Activated naive CD4-positive, alpha-beta T cell treated with anti-CD3 and anti-CD28 coated beads, Interleukin-2, amount 10 ng/mL, durations not matched to agents 7 days and 5 days (primary cell): ENCODE data around the gene CDK5.

Source experiments
- CTCF ChIA-PET: fragments of 350-600 bp; sonication (Branson Sonifier 250); formaldehyde crosslinking; loops from one replicate; lab custom pipeline; 2021; ENCODE audit warnings: antibody characterized with exemption; lab: Charles Lee
- DNase-seq: peaks from one replicate; pipeline ENCODE4 v3.0.0-alpha.2; 2020
- H3K27ac Mint-ChIP-seq: one replicate; pipeline ENCODE4 v1.8.0; 2021; ENCODE audit warnings: mild to moderate bottlenecking, moderate library complexity, mixed read lengths
- H3K27me3 Mint-ChIP-seq: one replicate; pipeline ENCODE4 v1.8.0; 2021; ENCODE audit warnings: mild to moderate bottlenecking, mixed read lengths
- H3K36me3 Mint-ChIP-seq: one replicate; pipeline ENCODE4 v1.8.0; 2021; ENCODE audit warnings: mixed read lengths
- H3K4me1 Mint-ChIP-seq: one replicate; pipeline ENCODE4 v1.8.0; 2021; ENCODE audit warnings: mixed read lengths
- H3K4me3 Mint-ChIP-seq: one replicate; pipeline ENCODE4 v1.8.0; 2021; ENCODE audit warnings: mild to moderate bottlenecking, moderate library complexity, mixed read lengths
- H3K9me3 Mint-ChIP-seq: one replicate; pipeline ENCODE4 v1.8.0; 2021; ENCODE audit warnings: mixed read lengths

CDK5 gene

DNA sequence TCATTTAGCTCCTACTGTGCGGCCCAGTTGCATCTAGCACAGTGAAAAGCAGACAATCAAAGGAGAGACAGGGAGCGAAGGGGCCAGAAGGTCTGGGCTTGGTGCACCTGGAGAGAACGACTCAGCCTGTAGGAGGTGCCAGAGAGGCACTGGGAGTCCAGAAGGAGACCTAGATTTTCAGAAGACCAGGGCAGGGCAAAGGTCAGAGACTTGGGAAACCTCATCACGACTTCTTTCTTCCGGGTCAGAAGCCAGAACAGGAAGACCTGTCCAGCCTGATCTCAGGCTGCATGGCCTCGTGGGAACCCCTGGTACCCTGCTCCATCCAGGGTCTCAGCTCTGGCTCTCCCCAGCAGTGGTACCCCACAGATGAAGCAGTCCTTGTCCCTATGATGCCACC is 33.7 kb upstream of the CDK5 start:
- H3K36me3 Mint-ChIP-seq, result peaks cover 2% of the 10 kb centered on the region
- CTCF ChIA-PET, result interaction anchor here (0.9 to 2.3 kb wide), 4 partner anchors 13 to 129 kb away, joined by 4 to 10 read pairs (median 8); partner anchors contain the start of gene ABCB8
- H3K4me3 Mint-ChIP-seq, result no peak overlapping the region
- H3K4me1 Mint-ChIP-seq, result peaks cover 12% of the 10 kb centered on the region
- peaks cover 43% of the 10 kb centered on the region for H3K27me3 Mint-ChIP-seq
- no peak overlapping the region for H3K27ac Mint-ChIP-seq
- DNase-seq, result peak; percentile 45
- no peaks in the 10 kb centered on the region for H3K9me3 Mint-ChIP-seq

DNA sequence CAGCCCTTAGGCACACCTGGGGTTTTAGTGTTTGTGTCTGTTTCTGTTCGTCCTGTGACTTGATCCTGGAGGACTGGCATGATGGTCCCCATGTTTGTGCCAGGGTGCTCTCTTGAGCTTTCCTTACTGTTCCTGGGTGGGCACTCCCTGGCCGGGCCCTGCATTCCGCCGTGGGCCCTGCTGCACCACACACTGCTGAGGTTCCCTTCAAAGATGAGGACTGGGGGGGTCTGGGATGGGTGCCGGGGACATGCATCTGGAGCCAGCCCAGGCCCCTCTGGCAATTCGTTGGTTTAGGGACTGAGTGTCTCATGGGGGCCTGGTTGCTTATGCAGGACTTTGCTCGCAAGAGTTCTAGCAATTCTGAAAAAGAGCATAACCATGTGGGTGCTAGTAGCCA is 33.3 kb upstream of the CDK5 start:
- H3K27me3 Mint-ChIP-seq, result peaks cover 44% of the 10 kb centered on the region
- no peak overlapping the region for H3K4me3 Mint-ChIP-seq
- no peak overlapping the region for H3K27ac Mint-ChIP-seq
- H3K9me3 Mint-ChIP-seq, result no peaks in the 10 kb centered on the region
- peaks cover 13% of the 10 kb centered on the region for H3K4me1 Mint-ChIP-seq
- CTCF ChIA-PET, result interaction anchor here (1.3 to 2.3 kb wide), 4 partner anchors 17 to 128 kb away, joined by 4 to 10 read pairs (median 8); partner anchors contain the start of gene ABCB8
- H3K36me3 Mint-ChIP-seq, result peaks cover 2% of the 10 kb centered on the region
- no peak for DNase-seq

DNA sequence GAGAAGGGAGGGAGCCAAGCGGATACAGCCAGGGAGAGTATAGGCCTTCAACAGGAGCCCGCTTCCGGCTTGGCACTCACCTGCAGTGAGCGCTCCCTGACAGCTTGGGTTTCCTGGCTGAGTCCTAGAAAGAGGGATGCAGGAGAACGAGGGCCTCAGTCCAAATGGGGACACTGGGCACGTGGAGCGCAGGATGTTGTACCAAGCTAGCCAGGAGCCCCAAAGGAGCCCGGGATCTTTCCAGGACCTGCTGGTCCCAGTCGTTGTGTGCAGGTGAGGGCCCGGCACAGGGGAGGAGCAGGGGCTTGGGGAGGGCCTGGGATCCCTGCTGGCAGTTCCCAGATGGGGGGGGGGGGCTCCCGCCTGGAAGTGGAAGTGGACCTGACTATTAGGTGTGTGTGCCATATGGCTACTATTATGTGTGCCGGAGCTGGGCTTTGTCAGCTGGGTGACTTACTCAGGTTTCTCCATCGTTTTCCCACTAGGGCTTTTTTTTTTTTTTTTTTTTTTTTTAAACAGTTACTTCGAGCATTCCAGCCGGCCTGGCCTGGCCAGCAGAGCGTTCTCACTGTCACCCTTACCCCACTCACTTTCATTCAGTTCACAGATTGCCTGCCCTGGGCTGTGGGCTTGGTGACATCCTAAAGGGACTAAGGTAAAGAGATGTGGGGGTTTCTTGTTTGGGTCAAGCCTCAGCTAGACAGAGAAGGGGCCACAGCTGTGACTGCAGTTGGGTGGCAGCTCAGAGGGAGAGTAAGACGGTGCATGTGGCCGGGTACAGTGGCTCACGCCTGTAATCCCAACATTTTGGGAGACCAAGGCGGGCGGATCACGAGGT is 32.4 kb upstream of the CDK5 start:
- Mint-ChIP-seq H3K4me1 (peaks cover 22% of the 10 kb centered on the region), H3K9me3 (no peaks in the 10 kb centered on the region), H3K27me3 (peaks cover 53% of the 10 kb centered on the region), H3K4me3 (no peak overlapping the region), H3K27ac (no peak overlapping the region), H3K36me3 (peaks cover 2% of the 10 kb centered on the region)
- CTCF ChIA-PET, result interaction anchor here (0.9 to 2.3 kb wide), 6 partner anchors 13 to 127 kb away, joined by 3 to 10 read pairs (median 5); partner anchors contain the start of gene ABCB8
- DNase-seq, result no peak

DNA sequence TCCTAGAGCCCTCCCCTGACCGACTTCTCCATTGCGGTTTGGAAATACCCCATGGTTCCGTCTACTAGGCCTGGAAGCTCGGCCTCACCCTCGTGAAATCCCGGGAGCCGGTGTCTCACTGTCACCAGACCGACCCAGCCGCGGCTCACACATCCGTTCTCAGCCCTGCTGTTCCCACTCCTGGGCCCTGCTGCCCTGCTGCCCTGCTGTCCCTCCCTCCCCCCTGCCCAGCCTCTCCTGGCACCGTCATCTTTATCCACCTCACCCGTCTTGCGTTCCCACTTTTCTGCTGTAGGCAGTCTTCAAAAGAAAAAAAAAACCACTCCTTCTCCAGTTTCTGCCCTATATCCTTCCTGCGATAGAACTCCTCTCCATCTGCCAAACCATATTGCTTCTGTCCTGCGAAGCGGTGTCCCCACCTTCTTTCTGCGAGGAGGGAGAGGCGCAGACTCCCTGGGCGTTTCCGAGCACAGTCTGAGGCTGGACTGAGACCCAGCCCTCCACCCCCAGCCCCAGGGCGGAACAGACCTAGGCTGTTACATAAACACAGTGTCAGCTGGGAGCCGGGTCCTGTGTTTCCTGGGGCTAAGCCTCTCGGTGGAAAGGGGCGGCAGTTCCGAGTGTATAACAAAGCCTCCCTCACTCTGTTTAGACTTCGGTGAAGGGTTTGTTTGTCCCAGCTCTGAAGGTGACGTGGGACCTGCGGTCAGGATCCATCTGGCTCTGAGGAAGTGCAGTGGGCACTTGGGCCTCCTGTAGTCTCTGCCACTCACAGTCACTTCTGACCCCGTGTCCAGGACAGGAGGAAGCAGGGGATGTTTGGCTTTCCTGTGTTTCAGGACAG is 31.4 kb upstream of the CDK5 start:
- Mint-ChIP-seq H3K36me3 (peaks cover 2% of the 10 kb centered on the region), H3K9me3 (no peaks in the 10 kb centered on the region), H3K27me3 (peaks cover 62% of the 10 kb centered on the region), H3K4me1 (peaks cover 28% of the 10 kb centered on the region), H3K4me3 (peak overlapping the region; percentile 0), H3K27ac (peak overlapping the region; percentile 1)
- CTCF ChIA-PET, result interaction anchor here (0.9 to 2.3 kb wide), 6 partner anchors 14 to 126 kb away, joined by 3 to 10 read pairs (median 4); no protein-coding TSS in a partner anchor
- no peak for DNase-seq

DNA sequence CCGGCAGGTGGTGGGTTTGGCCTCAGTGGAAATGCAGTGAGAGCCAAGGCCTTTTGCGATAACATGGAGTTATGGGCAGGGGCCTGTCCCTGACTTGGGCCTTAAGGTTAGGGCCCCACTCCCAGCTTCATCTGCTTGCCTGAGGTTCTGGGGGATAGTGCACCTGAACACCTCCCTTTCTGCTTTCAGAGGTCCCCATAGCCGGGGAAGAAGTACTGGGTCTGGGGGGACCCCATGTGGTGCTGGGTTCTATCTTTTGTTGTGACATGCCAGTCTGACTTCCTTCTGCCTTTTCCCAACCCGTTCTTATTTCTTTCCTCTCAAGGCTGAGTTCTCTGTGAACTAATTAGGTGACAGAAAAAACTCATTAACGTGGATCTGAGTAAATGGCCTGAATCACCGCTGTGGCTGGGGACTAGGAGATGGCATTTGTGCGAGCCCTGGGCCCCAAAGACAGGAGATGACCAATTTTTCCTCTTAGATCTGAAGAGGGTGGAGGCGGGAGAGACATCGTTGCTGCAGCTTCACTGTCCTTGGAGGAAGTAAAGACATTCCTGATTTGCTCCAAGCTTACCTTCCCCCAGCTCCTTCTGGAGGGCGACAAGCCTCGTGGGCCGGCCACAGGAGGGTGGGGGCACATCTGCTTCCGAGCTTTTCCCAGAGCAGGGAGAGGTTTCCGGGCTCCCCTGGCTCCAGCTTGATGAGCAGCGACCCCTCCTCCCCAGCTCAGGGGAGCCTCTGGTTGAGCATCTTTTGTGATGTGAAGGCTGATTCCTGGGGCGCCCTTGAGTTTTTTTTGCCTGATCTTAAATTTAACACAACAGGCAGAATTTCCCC is 30.5 kb upstream of the CDK5 start:
- H3K4me3 Mint-ChIP-seq, result peak overlapping the region; percentile 13
- peaks cover 34% of the 10 kb centered on the region for H3K4me1 Mint-ChIP-seq
- H3K27ac Mint-ChIP-seq, result no peak overlapping the region
- peaks cover 2% of the 10 kb centered on the region for H3K36me3 Mint-ChIP-seq
- H3K27me3 Mint-ChIP-seq, result peaks cover 66% of the 10 kb centered on the region
- no peaks in the 10 kb centered on the region for H3K9me3 Mint-ChIP-seq
- CTCF ChIA-PET, result interaction anchor here (0.8 to 1.3 kb wide), 2 partner anchors 20 to 102 kb away, joined by 3 read pairs; no protein-coding TSS in a partner anchor
- DNase-seq, result no peak

DNA sequence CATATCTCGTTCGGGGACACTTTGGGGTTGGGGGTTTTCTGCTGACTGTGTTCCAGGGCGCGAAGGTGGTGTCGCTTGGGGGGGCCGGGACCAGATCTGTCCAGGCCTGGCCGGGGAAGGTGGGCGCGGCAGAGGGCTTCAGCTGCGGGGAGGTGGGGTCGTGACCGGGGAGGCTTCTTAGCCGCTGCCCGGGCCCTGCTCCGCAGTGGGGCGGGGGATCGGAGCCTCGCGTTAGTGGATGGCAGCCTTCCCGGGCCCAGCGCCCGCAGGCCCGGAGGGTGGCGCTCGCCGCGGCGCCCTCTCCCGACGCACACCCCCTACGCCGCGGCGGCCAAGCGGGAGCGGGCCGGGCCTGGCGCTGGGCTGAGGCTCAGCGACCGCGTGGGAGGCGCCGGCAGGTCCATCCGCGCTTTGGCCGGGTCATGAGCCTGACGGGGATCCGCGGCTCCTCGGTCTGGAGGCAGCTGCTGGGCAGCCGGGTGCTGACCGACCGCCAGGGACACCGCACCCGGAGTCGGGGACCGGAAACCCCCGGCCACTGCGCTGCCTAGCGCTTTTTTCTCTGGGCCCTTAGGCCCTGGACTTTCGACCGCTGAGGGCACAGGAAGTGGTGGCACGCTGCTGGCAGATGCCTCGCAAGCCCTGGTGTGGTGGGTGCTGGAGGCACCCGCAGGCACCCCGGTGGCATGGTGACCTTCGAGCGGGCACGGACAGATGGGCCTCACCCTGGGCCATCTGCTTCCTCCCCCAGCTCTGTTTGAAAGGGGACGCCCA is 29.7 kb upstream of the CDK5 start:
- Mint-ChIP-seq H3K27ac (no peak overlapping the region), H3K9me3 (no peaks in the 10 kb centered on the region), H3K4me3 (peak overlapping the region; percentile 89), H3K36me3 (peaks cover 5% of the 10 kb centered on the region), H3K27me3 (peaks cover 66% of the 10 kb centered on the region), H3K4me1 (peaks cover 38% of the 10 kb centered on the region)
- peak; percentile 48 for DNase-seq
- CTCF ChIA-PET, result interaction anchor here (0.8 to 1.3 kb wide), 2 partner anchors 19 to 102 kb away, joined by 3 read pairs; no protein-coding TSS in a partner anchor

DNA sequence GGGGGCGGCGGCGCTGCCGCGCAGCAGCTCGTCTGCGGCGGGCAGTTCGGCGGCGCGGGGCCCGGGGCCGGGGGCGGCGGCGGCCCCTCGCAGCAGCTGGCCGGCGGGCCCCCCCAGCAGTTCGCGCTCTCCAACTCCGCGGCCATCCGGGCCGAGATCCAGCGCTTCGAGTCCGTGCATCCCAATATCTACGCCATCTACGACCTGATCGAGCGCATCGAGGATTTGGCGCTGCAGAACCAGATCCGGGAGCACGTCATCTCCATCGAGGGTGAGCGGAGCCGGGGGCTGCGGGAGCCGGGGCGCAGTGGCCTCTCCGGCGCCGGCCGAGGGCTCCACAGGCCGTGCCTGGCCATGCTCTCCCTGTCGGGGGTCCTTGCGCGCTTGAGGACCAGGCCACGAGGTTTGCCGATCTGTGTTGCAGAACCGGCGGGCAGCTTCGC is 29.1 kb upstream of the CDK5 start:
- peak overlapping the region; percentile 83 for H3K27ac Mint-ChIP-seq
- H3K4me3 Mint-ChIP-seq, result peak overlapping the region; percentile 89
- DNase-seq, result peak; percentile 53
- peaks cover 43% of the 10 kb centered on the region for H3K4me1 Mint-ChIP-seq
- CTCF ChIA-PET, result no interaction called here
- H3K9me3 Mint-ChIP-seq, result no peaks in the 10 kb centered on the region
- peaks cover 5% of the 10 kb centered on the region for H3K36me3 Mint-ChIP-seq
- H3K27me3 Mint-ChIP-seq, result peaks cover 66% of the 10 kb centered on the region

DNA sequence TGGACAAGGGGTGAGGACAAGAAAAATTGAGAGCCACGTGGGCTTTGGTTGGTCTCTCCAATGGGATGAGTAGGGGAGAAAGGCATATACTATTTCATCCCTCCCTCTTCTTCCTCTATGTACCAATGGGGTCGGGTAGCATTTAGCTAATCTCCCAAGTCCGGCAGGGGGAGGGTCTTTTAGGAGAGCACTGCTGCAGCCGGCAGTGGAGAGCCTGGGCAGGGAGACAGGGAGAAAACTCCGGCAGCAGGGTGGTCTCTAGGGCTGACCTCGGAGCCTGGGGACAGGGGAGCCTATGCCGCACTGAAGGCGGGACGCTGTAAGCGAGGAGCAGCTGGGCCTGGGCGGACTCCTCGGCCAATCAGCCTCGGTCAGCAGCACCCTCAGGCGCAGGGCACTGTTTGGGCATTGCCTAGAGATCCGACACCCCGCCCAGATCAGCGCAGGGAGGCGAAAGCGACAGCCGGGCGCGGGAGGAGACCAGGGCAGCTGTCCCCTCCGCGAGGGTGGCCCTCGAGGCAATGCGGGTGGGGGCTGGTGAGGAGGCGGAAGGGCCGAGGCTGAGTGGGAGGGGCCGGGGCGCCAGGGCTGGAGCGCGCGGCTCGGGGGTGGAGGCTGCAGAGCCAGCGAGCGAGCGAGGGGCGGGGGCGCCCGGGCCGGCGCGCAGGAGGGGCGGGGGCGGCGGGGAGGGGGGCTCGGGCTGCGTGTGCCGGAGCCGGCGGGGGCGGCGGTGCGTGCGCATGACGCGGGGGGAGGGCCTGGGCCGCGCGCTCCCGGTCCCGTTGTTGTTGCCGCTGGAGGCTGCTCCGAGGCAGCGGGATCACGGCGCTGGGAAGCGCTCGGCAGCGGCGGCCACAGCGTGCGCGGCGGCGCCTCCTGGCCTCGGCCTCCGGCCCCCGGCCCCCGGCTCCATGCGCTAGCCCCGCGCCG is 28.3 kb upstream of the CDK5 start, which contains the start of gene AGAP3:
Gene AGAP3, plus strand, starts transcription at position 785 of the 930 bp plus-strand sequence. CDS start 267 bp downstream, outside the sequence.
- Mint-ChIP-seq H3K4me1 (peaks cover 48% of the 10 kb centered on the region), H3K36me3 (peaks cover 5% of the 10 kb centered on the region), H3K27ac (peak within 1 kb of the TSS; percentile 83), H3K4me3 (peak within 1 kb of the TSS; percentile 89), H3K27me3 (peaks cover 60% of the 10 kb centered on the region), H3K9me3 (no peaks in the 10 kb centered on the region)
- CTCF ChIA-PET, result interaction anchor here (1.2 to 1.7 kb wide), 2 partner anchors 25 to 31 kb away, joined by 4 read pairs; no protein-coding TSS in a partner anchor
- peak; percentile 76 for DNase-seq

DNA sequence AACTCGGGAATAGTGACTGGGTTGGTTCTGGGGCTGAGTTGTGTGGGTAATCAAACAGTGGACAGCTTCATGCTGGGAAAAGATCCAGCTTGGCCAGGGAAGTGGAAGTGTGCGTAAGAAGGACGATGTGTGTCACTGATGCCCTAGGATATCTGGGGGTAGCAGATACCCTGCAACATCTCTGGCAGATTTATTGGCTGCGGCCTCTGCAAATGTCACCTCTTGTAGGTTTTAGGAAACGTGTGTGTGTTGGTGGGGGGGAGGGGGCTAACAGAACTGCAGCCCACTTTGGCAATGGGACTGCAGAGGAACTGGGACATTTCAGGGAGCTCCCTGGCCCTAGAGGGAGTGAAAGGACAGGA is 27.6 kb upstream of the CDK5 start:
- Mint-ChIP-seq H3K27me3 (peaks cover 58% of the 10 kb centered on the region), H3K27ac (peak overlapping the region; percentile 34), H3K36me3 (peaks cover 6% of the 10 kb centered on the region), H3K9me3 (no peaks in the 10 kb centered on the region), H3K4me1 (peaks cover 48% of the 10 kb centered on the region), H3K4me3 (peak overlapping the region; percentile 82)
- DNase-seq, result no peak
- CTCF ChIA-PET, result interaction anchor here (1.0 to 1.7 kb wide), 3 partner anchors 10 to 30 kb away, joined by 3 to 4 read pairs (median 4); no protein-coding TSS in a partner anchor

DNA sequence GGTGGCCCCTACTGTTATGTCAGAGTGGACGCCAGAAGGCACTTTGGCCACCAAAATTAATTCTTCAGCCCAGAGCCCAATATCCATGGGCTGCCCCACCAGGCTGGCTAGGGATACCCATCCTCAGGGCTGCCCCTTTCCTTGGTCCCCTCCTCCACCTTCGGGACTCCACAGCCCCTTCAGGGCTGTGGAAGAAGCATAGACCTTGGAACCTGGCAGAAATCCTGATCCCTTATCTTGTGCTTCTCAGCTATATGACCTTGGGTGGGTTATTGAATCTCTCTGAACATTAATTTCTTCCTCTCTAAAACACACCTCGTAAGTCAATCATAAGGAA is 26.1 kb upstream of the CDK5 start:
- no peaks in the 10 kb centered on the region for H3K9me3 Mint-ChIP-seq
- H3K36me3 Mint-ChIP-seq, result peaks cover 10% of the 10 kb centered on the region
- CTCF ChIA-PET, result interaction anchor here (1.3 kb wide), 1 partner anchor 65 kb away, joined by 4 read pairs; no protein-coding TSS in a partner anchor
- H3K4me3 Mint-ChIP-seq, result peak overlapping the region; percentile 85
- peaks cover 57% of the 10 kb centered on the region for H3K4me1 Mint-ChIP-seq
- peaks cover 44% of the 10 kb centered on the region for H3K27me3 Mint-ChIP-seq
- no peak for DNase-seq
- peak overlapping the region; percentile 11 for H3K27ac Mint-ChIP-seq

DNA sequence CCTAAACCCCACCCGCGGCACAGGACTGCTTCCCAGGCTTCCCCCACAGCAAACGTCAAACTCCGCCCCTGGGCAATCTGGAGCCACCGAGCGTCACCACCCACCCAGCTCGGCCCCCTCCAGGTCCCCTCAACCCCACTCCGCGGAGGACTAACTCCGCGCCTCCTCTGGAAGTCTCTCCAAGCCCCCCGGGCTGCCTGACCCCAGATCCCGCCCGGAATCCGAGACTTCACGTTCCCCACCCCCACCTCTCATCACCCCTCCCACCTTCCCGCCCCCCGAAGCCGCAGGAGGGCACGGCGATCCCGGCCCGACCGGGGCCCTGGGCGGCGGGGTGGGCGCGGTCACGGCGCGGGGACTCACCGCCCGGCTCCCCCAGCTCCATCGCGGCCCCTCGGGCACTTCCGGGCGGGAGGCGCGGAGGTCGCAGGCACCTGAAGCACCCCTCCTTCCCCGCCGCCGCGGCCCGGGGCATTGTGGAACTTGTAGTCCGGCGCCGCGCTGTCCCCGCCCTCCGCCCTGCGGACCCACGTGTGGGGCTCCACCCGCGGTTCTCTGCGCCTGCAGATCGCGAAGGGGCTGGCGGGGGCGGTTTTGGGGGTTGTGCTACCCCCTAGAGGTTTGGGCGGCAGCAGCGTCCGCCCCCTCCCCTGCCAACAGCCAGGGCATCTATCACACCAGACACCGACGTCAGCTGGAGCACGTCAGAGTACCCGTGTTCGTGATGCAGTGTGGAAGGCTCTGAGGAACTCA is 25.6 kb upstream of the CDK5 start, which contains the start of gene TMUB1:
Gene TMUB1, minus strand, starts transcription at position 423 of the 753 bp plus-strand sequence. CDS start 930 bp downstream, outside the sequence.
- Mint-ChIP-seq H3K36me3 (peaks cover 10% of the 10 kb centered on the region), H3K27ac (peak within 1 kb of the TSS; percentile 83), H3K27me3 (peaks cover 39% of the 10 kb centered on the region), H3K9me3 (no peaks in the 10 kb centered on the region), H3K4me1 (peaks cover 59% of the 10 kb centered on the region), H3K4me3 (peak within 1 kb of the TSS; percentile 85)
- DNase-seq, result peak; percentile 92
- CTCF ChIA-PET, result interaction anchor here (0.8 to 1.3 kb wide), 3 partner anchors 15 to 65 kb away, joined by 3 to 4 read pairs (median 4); no protein-coding TSS in a partner anchor
